K562 (cell line): ENCODE results near the gene PDZK1IP1. TPM values are rescaled to one million over a fixed set of nuclear protein-coding genes. Genes with fewer than 3 reads are reported as not detected.

Source experiments
- EP300 ChIP-seq: IDR thresholded peaks from 2 replicates; pipeline ENCODE4 v1.6.1; 2012; ENCODE audit warnings: low read length, improper control_type of control experiment
- HDAC3 ChIP-seq: fragments of 450-650 bp; IDR thresholded peaks from 2 replicates; pipeline ENCODE4 v1.6.1; 2018; ENCODE audit warnings: borderline replicate concordance, mild to moderate bottlenecking, moderate library complexity; ENCODE audit not compliant: partially characterized antibody
- RBM25 ChIP-seq: fragments of 200-400 bp; formaldehyde crosslinking; IDR thresholded peaks from 2 replicates; pipeline ENCODE4 v1.6.1; 2018; ENCODE audit warnings: low read length, low read depth, moderate library complexity; ENCODE audit not compliant: severe bottlenecking
- RCOR1 ChIP-seq, 2 experiments: IDR thresholded peaks; 2 replicates each; pipeline ENCODE4 v1.6.1; 2012; ENCODE audit warnings: low read depth in 2 of 2, low read length in 2 of 2, borderline replicate concordance in 1 of 2, improper control_type of control experiment in 1 of 2
- SIX5 ChIP-seq, 2 experiments: IDR thresholded peaks; 2 replicates each; pipeline ENCODE4 v1.6.1; 2011; ENCODE audit warnings: low read length in 2 of 2, borderline replicate concordance in 1 of 2, low read depth in 1 of 2, mild to moderate bottlenecking in 1 of 2, moderate library complexity in 1 of 2; ENCODE audit not compliant: insufficient read depth in 1 of 2
- SMARCA5 ChIP-seq: fragments of 450-650 bp; IDR thresholded peaks from 2 replicates; pipeline ENCODE4 v1.6.1; 2016
- ZFP36 ChIP-seq: fragments of 150-350 bp; IDR thresholded peaks from 2 replicates; pipeline ENCODE4 v1.6.1; 2018; ENCODE audit warnings: low read length, low read depth; ENCODE audit not compliant: partially characterized antibody
- ZNF407 ChIP-seq: fragments of 450-650 bp; IDR thresholded peaks from 2 replicates; pipeline ENCODE4 v1.6.1; 2016; ENCODE audit warnings: low read depth
- ZNF644 ChIP-seq: fragments of 200-800 bp; sonication (Bioruptor generic); IDR thresholded peaks from 2 replicates; pipeline ENCODE4 v1.6.1; 2016; ENCODE audit warnings: low read depth, missing genetic modification characterization, missing compliant biosample characterization
- polyA plus RNA-seq, 8 experiments: library from polyadenylated mRNA; depleted of rRNA in 4 of 8; stranded (reverse) in 5 of 8; unstranded in 3 of 8; fragments of >200 nt; fragmentation: Nextera tagmentation in 2 of 8; fragmentation: Illumina TruSeq in 1 of 8; extraction: Ambion mirVana in 2 of 8; extraction: Trizol in 1 of 8; gene quantifications; 2 replicates each; pipeline versions ENCODE4 v1.2.1 to v1.2.3, GENCODE V29; 2011 to 2014; ENCODE audit warnings: inconsistent platforms in 1 of 8, missing spikeins in 1 of 8
- total RNA-seq, 7 experiments: library from RNA; depleted of rRNA in 6 of 7; stranded (reverse); fragments of >200 nt in 6 of 7; fragmentation: Illumina TruSeq in 2 of 7; extraction: Trizol in 2 of 7; gene quantifications; 2 replicates each; pipeline versions ENCODE4 v1.2.1 to v1.2.3, GENCODE V29; 2011 to 2021; ENCODE audit warnings: low replicate concordance in 1 of 7

The PDZK1IP1 gene
- total and polyA plus RNA-seq, 9 of the 15 experiments (the other 6 are each of a cell fraction or from before 2014, with no cell fraction given): 0.17 to 0.68 (median 0.53) TPM; not detected in 2

- TF ChIP-seq ZNF407 (no peak), HDAC3 (no peak), ZFP36 (peak; percentile 71), ZNF644 (no peak), RCOR1 (IDR thresholded peaks at IDR 0.05; ENCODE audit: borderline replicate concordance in 1 of 2, low read depth in 2 of 2, low read length in 2 of 2) (0 out of 4 replicates have a peak, but pooled peaks of 1 of the 2 experiments have one; percentile 10), SMARCA5 (peak; percentile 78; the same call in 1 of the 2 replicates), RBM25 (peak; percentile 77), SIX5 (IDR thresholded peaks at IDR 0.05; ENCODE audit: borderline replicate concordance in 1 of 2, insufficient read depth in 1 of 2, low read depth in 1 of 2, low read length in 2 of 2) (no peak), EP300 (no peak)
Measured at GRCh38 chr1:47212636-47213229, 22.9 kb upstream of the PDZK1IP1 start (continued).
